Left lung (tissue), 10 donors: Measurements from ENCODE around the gene PCTP. TPM values are rescaled to one million over a fixed set of nuclear protein-coding genes. Genes with fewer than 3 reads are reported as not detected.
A peak's percentile ranks its signal among the peaks of the same experiment; 100 is the strongest.

Experiments used
- ATAC-seq: fragments of 200-7000 bp; cut with Tn5 transposase; one replicate; pipeline ENCODE4 v1.9.1; 2020; ENCODE audit warnings: moderate library complexity
- DNase-seq, 4 donors: peaks; one replicate each; pipeline ENCODE4 v3.0.0-alpha.2; 2013 to 2020
- H3K27ac ChIP-seq, 2 donors: fragments of 200-600 bp; sonication (generic) in 1 of 2; one replicate each; pipeline versions ENCODE4 v1.5.0 to v1.8.0; 2020 to 2021
- H3K27me3 ChIP-seq, 2 donors: fragments of 200-600 bp; sonication (generic) in 1 of 2; one replicate each; pipeline versions ENCODE4 v1.5.0 to v1.8.0; 2020 to 2021
- H3K36me3 ChIP-seq, 2 donors: fragments of 200-600 bp; sonication (generic) in 1 of 2; one replicate each; pipeline versions ENCODE4 v1.5.0 to v1.8.0; 2020 to 2021
- H3K4me1 ChIP-seq, 2 donors: fragments of 200-600 bp; one replicate each; pipeline ENCODE4 v1.8.0; 2021
- H3K4me3 ChIP-seq, 2 donors: fragments of 200-600 bp; sonication (generic) in 1 of 2; one replicate each; pipeline versions ENCODE4 v1.5.0 to v1.8.0; 2020 to 2021; ENCODE audit warnings: mild to moderate bottlenecking in 1 of 2
- H3K9me3 ChIP-seq, 2 donors: fragments of 200-600 bp; sonication (generic) in 1 of 2; one replicate each; pipeline versions ENCODE4 v1.5.0 to v1.8.0; 2020 to 2021
- CTCF ChIP-seq, 2 donors: fragments of 200-600 bp; sonication (generic) in 1 of 2; IDR thresholded peaks; one replicate each; pipeline versions ENCODE4 v1.5.0 to v1.8.0; 2021; ENCODE audit warnings: antibody characterized with exemption in 2 of 2
- intact Hi-C, 2 donors: fragments of 100-400 bp; cut with DNase I; formaldehyde crosslinking; loops; one replicate each; pipeline versions ENCODE4 v1.11.2 to v1.14.2; 2022
- polyA plus RNA-seq, 6 donors: library from polyadenylated mRNA; unstranded; fragments of 120-200 nt; gene quantifications; one replicate each; pipeline ENCODE4 v1.2.1, GENCODE V29; 2013; ENCODE audit not compliant: insufficient read length in 6 of 6
- total RNA-seq, 2 donors: library from RNA; stranded (reverse); fragmentation: NEBNext Ultra II Directional; extraction: Animal tissue kit (Norgen Biotek cat#: 25700); gene quantifications; one replicate each; pipeline ENCODE4 v1.2.1, GENCODE V29; 2021
- donor health status: DM: no; HTN: yes; CAD: no.
- donor health status: DM: no; HTN: no; CAD: no.

The PCTP gene
- total and polyA plus RNA-seq, 8 donors: 19.0 to 24.2 (median 21.9) TPM

- ATAC-seq: no peak
- Histone ChIP-seq H3K9me3 (no peaks in the 10 kb centered on the region), H3K27me3 (no peaks in the 10 kb centered on the region), H3K4me1 (no peaks in the 10 kb centered on the region), H3K4me3 (no peak overlapping the region), H3K36me3 (peaks cover 0 to 68% of the 10 kb centered on the region in 2 donors), H3K27ac (no peak overlapping the region)
- intact Hi-C loops: no loop called here
- DNase-seq: no peak
- TF ChIP-seq CTCF (IDR thresholded peaks at IDR 0.05): no peak
These were observed 25.4 kb downstream of the PCTP start for GRCh38 chr17:55776271-55776670.

GRCh38 chr17:55777471-55777971 lies 26.7 kb downstream of the PCTP start:
- no peaks in the 10 kb centered on the region for H3K9me3 ChIP-seq
- H3K27ac ChIP-seq: no peak overlapping the region
- intact Hi-C loops: no loop called here

GRCh38 chr17:55778389-55779118 lies 27.7 kb downstream of the PCTP start:
- DNase-seq (no peak), ATAC-seq (no peak)
- H3K36me3 ChIP-seq: peaks cover 0 to 46% of the 10 kb centered on the region in 2 donors
- peaks cover 0 to 4% of the 10 kb centered on the region in 2 donors for H3K4me1 ChIP-seq
- H3K9me3 ChIP-seq: no peaks in the 10 kb centered on the region
- intact Hi-C loops: no loop called here
- no peaks in the 10 kb centered on the region for H3K27me3 ChIP-seq
- TF ChIP-seq CTCF (IDR thresholded peaks at IDR 0.05): no peak
- H3K27ac ChIP-seq: no peak overlapping the region
- H3K4me3 ChIP-seq: no peak overlapping the region

More at GRCh38 chr17:55777471-55777971, 26.7 kb downstream of the PCTP start:
- H3K27me3 ChIP-seq: no peaks in the 10 kb centered on the region
- H3K4me1 ChIP-seq: no peaks in the 10 kb centered on the region
- DNase-seq (no peak), ATAC-seq (no peak)
- H3K4me3 ChIP-seq: no peak overlapping the region
- no peak for TF ChIP-seq CTCF (IDR thresholded peaks at IDR 0.05)
- peaks cover 0 to 56% of the 10 kb centered on the region in 2 donors for H3K36me3 ChIP-seq

- Histone ChIP-seq H3K36me3 (peaks cover 0 to 2% of the 10 kb centered on the region in 2 donors), H3K27me3 (no peaks in the 10 kb centered on the region), H3K4me1 (peaks cover 0 to 7% of the 10 kb centered on the region in 2 donors), H3K9me3 (no peaks in the 10 kb centered on the region), H3K4me3 (no peak overlapping the region), H3K27ac (peak overlapping the region in 1 of 2 donors; percentile 2)
- ATAC-seq: peak; percentile 53
- no peak for TF ChIP-seq CTCF (IDR thresholded peaks at IDR 0.05)
- intact Hi-C loops: no loop called here
- peak in 3 of 4 donors; percentile 22 to 75 (median 73) for DNase-seq
These were observed 32.9 kb downstream of the PCTP start for GRCh38 chr17:55783684-55784245.

GRCh38 chr17:55784666-55785065 lies 33.8 kb downstream of the PCTP start:
- Histone ChIP-seq H3K27ac (no peak overlapping the region), H3K4me3 (no peak overlapping the region), H3K4me1 (peaks cover 0 to 7% of the 10 kb centered on the region in 2 donors), H3K27me3 (no peaks in the 10 kb centered on the region), H3K36me3 (no peaks in the 10 kb centered on the region), H3K9me3 (no peaks in the 10 kb centered on the region)
- no peak for TF ChIP-seq CTCF (IDR thresholded peaks at IDR 0.05)
- ATAC-seq: no peak
- DNase-seq: no peak
- intact Hi-C loops: no loop called here
